Measurements from ENCODE around the gene CSNK1G3. TPM values are rescaled to one million over a fixed set of nuclear protein-coding genes. Genes with fewer than 3 reads are reported as not detected.
A peak's percentile ranks its signal among the peaks of the same experiment; 100 is the strongest.
"Not testable (repeated sequence)": the region's sequence is repeated elsewhere in the genome, so short reads cannot be mapped to it uniquely, and the experiment has no call there.

The CSNK1G3 gene
- 10 to 100 TPM; 39.7 to 48.3 (median 46.5) TPM for polyA plus RNA-seq (ENCODE audit: insufficient read length in 3 of 3)

- peak; percentile 89 to 93 (median 92) for DNase-seq (ENCODE audit: low read depth in 3 of 3, low spot score in 2 of 3)
These were observed at the start of gene CSNK1G3 for GRCh38 chr5:123511648-123512605. Gene CSNK1G3, plus strand, starts transcription at chr5:123512177. Its CDS starts 33,487 bp downstream, at chr5:123545664.

GRCh38 chr5:123466839-123467238 is 45.1 kb upstream of the CSNK1G3 start:
- DNase-seq (ENCODE audit: low read depth in 3 of 3, low spot score in 2 of 3): not testable (repeated sequence)

GRCh38 chr5:123471385-123471784 is 40.6 kb upstream of the CSNK1G3 start:
- DNase-seq (ENCODE audit: low read depth in 3 of 3, low spot score in 2 of 3): no peak

- DNase-seq (ENCODE audit: low read depth in 3 of 3, low spot score in 2 of 3): no peak
These were observed 39.6 kb upstream of the CSNK1G3 start for GRCh38 chr5:123472150-123472924.

- DNase-seq (ENCODE audit: low read depth in 3 of 3, low spot score in 2 of 3): no peak
These were observed 37.7 kb upstream of the CSNK1G3 start for GRCh38 chr5:123474228-123474627.

- no peak for DNase-seq (ENCODE audit: low read depth in 3 of 3, low spot score in 2 of 3)
These were observed 35.2 kb upstream of the CSNK1G3 start for GRCh38 chr5:123476731-123477130.

GRCh38 chr5:123478546-123478945 is 33.4 kb upstream of the CSNK1G3 start:
- no peak for DNase-seq (ENCODE audit: low read depth in 3 of 3, low spot score in 2 of 3)

- no peak for DNase-seq (ENCODE audit: low read depth in 3 of 3, low spot score in 2 of 3)
These were observed 29.7 kb upstream of the CSNK1G3 start for GRCh38 chr5:123482258-123482657.

GRCh38 chr5:123483446-123484077 is 28.4 kb upstream of the CSNK1G3 start:
- no peak for DNase-seq (ENCODE audit: low read depth in 3 of 3, low spot score in 2 of 3)

GRCh38 chr5:123485275-123485674 is 26.7 kb upstream of the CSNK1G3 start:
- no peak for DNase-seq (ENCODE audit: low read depth in 3 of 3, low spot score in 2 of 3)

- DNase-seq (ENCODE audit: low read depth in 3 of 3, low spot score in 2 of 3): no peak
These were observed 24.9 kb upstream of the CSNK1G3 start for GRCh38 chr5:123486951-123487655.

GRCh38 chr5:123490974-123491373 is 21.0 kb upstream of the CSNK1G3 start:
- no peak for DNase-seq (ENCODE audit: low read depth in 3 of 3, low spot score in 2 of 3)

- not testable (repeated sequence) for DNase-seq (ENCODE audit: low read depth in 3 of 3, low spot score in 2 of 3)
These were observed 16.8 kb upstream of the CSNK1G3 start for GRCh38 chr5:123495211-123495610.

GRCh38 chr5:123496892-123497291 is 15.1 kb upstream of the CSNK1G3 start:
- DNase-seq (ENCODE audit: low read depth in 3 of 3, low spot score in 2 of 3): no peak

- DNase-seq (ENCODE audit: low read depth in 3 of 3, low spot score in 2 of 3): no peak
These were observed 11.5 kb upstream of the CSNK1G3 start for GRCh38 chr5:123500471-123500870.

GRCh38 chr5:123502120-123502519 is 9.9 kb upstream of the CSNK1G3 start:
- no peak for DNase-seq (ENCODE audit: low read depth in 3 of 3, low spot score in 2 of 3)

- no peak for DNase-seq (ENCODE audit: low read depth in 3 of 3, low spot score in 2 of 3)
These were observed 8.7 kb upstream of the CSNK1G3 start for GRCh38 chr5:123503299-123503698.

GRCh38 chr5:123505633-123506032 is 6.3 kb upstream of the CSNK1G3 start:
- DNase-seq (ENCODE audit: low read depth in 3 of 3, low spot score in 2 of 3): no peak

- no peak for DNase-seq (ENCODE audit: low read depth in 3 of 3, low spot score in 2 of 3)
These were observed 3.5 kb upstream of the CSNK1G3 start for GRCh38 chr5:123508441-123508840.

- no peak for DNase-seq (ENCODE audit: low read depth in 3 of 3, low spot score in 2 of 3)
These were observed 708 bp upstream of the CSNK1G3 start for GRCh38 chr5:123511290-123511647.
